H9 (cell line): ENCODE results near the gene B4GALNT2. TPM values are rescaled to one million over a fixed set of nuclear protein-coding genes. Genes with fewer than 3 reads are reported as not detected.

ENCODE experiments used
- DNase-seq: peaks from one replicate; pipeline ENCODE4 v3.0.0-alpha.2; 2017
- H2AFZ ChIP-seq: one replicate; pipeline ENCODE4 v1.6.1; 2013; ENCODE audit warnings: mild to moderate bottlenecking, low read length, control low read depth, moderate library complexity
- H2AK5ac ChIP-seq: 2 replicates; pipeline ENCODE4 v1.6.1; 2013; ENCODE audit warnings: low read length, control low read depth, mixed read lengths; ENCODE audit not compliant: insufficient read length
- H2BK120ac ChIP-seq: one replicate; pipeline ENCODE4 v1.6.1; 2013; ENCODE audit warnings: low read depth, mild to moderate bottlenecking, low read length, control low read depth, inconsistent platforms; ENCODE audit not compliant: poor library complexity, severe bottlenecking
- H2BK12ac ChIP-seq: 2 replicates; pipeline ENCODE4 v1.6.1; 2013; ENCODE audit warnings: low read length, control low read depth, mixed read lengths, low read depth; ENCODE audit not compliant: insufficient read length
- H2BK15ac ChIP-seq: 2 replicates; pipeline ENCODE4 v1.6.1; 2013; ENCODE audit warnings: low read depth, low read length, control low read depth
- H2BK20ac ChIP-seq: one replicate; pipeline ENCODE4 v1.6.1; 2013; ENCODE audit warnings: low read depth, mild to moderate bottlenecking, low read length, control low read depth, inconsistent platforms; ENCODE audit not compliant: poor library complexity, severe bottlenecking
- H2BK5ac ChIP-seq: 2 replicates; pipeline ENCODE4 v1.6.1; 2013; ENCODE audit warnings: low read length, control low read depth, mixed read lengths; ENCODE audit not compliant: insufficient read length
- H3K14ac ChIP-seq: 2 replicates; pipeline ENCODE4 v1.6.1; 2013; ENCODE audit warnings: low read length, control low read depth; ENCODE audit not compliant: insufficient read depth
- H3K18ac ChIP-seq: 2 replicates; pipeline ENCODE4 v1.6.1; 2013; ENCODE audit warnings: low read depth, mild to moderate bottlenecking, mixed read lengths, low read length, control low read depth; ENCODE audit not compliant: insufficient read length
- H3K23ac ChIP-seq: 2 replicates; pipeline ENCODE4 v1.6.1; 2013; ENCODE audit warnings: low read length, control low read depth, mixed read lengths, low read depth; ENCODE audit not compliant: insufficient read length
- H3K23me2 ChIP-seq: 2 replicates; pipeline ENCODE4 v1.6.1; 2013; ENCODE audit warnings: low read depth, mild to moderate bottlenecking, mixed read lengths, low read length, control low read depth; ENCODE audit not compliant: insufficient read length, poor library complexity, severe bottlenecking
- H3K27ac ChIP-seq: 2 replicates; pipeline ENCODE4 v1.5.1; 2013; ENCODE audit warnings: low read length, control low read depth, mixed read lengths, low read depth; ENCODE audit not compliant: insufficient read length
- H3K27me3 ChIP-seq: 2 replicates; pipeline ENCODE4 v1.6.1; 2013; ENCODE audit warnings: low read length, control low read depth, inconsistent platforms; ENCODE audit not compliant: insufficient read depth
- H3K4ac ChIP-seq: 2 replicates; pipeline ENCODE4 v1.6.1; 2013; ENCODE audit warnings: low read depth, mild to moderate bottlenecking, control low read depth, inconsistent platforms, low read length, moderate library complexity
- H3K4me1 ChIP-seq: 2 replicates; pipeline ENCODE4 v1.6.1; 2013; ENCODE audit warnings: low read length, control low read depth, inconsistent platforms; ENCODE audit not compliant: insufficient read depth
- H3K4me2 ChIP-seq: 2 replicates; pipeline ENCODE4 v1.6.1; 2013; ENCODE audit warnings: low read length, control low read depth, mixed read lengths; ENCODE audit not compliant: insufficient read length, insufficient read depth
- H3K56ac ChIP-seq: 2 replicates; pipeline ENCODE4 v1.6.1; 2013; ENCODE audit warnings: low read depth, mild to moderate bottlenecking, mixed read lengths, low read length, control low read depth; ENCODE audit not compliant: insufficient read length
- H3K79me1 ChIP-seq: 2 replicates; pipeline ENCODE4 v1.6.1; 2013; ENCODE audit warnings: low read depth, mild to moderate bottlenecking, moderate library complexity, low read length, control low read depth, inconsistent platforms; ENCODE audit not compliant: insufficient read depth, poor library complexity, severe bottlenecking
- H3K79me2 ChIP-seq: 2 replicates; pipeline ENCODE4 v1.6.1; 2013; ENCODE audit warnings: low read length, control low read depth, inconsistent platforms; ENCODE audit not compliant: insufficient read depth
- H3K9ac ChIP-seq: 2 replicates; pipeline ENCODE4 v1.6.1; 2013; ENCODE audit warnings: low read length, control low read depth, mixed read lengths; ENCODE audit not compliant: insufficient read length; ENCODE audit errors: extremely low read depth
- H3K9me3 ChIP-seq: one replicate; pipeline ENCODE4 v1.6.1; 2013; ENCODE audit warnings: low read depth, low read length, inconsistent platforms; ENCODE audit not compliant: control insufficient read depth
- H3T11ph ChIP-seq: one replicate; pipeline ENCODE4 v1.6.1; 2013; ENCODE audit warnings: mild to moderate bottlenecking, low read length, control low read depth, inconsistent platforms
- H4K20me1 ChIP-seq: one replicate; pipeline ENCODE4 v1.6.1; 2013; ENCODE audit not compliant: control insufficient read depth, insufficient read length, insufficient read depth
- H4K5ac ChIP-seq: 2 replicates; pipeline ENCODE4 v1.6.1; 2013; ENCODE audit warnings: low read depth, mild to moderate bottlenecking, mixed read lengths, low read length, control low read depth; ENCODE audit not compliant: insufficient read length
- H4K8ac ChIP-seq: replicated peaks from 2 replicates; pipeline ENCODE4 v1.6.1; 2013; ENCODE audit warnings: low read length, control low read depth, mixed read lengths, low read depth; ENCODE audit not compliant: insufficient read length
- H4K91ac ChIP-seq: 2 replicates; pipeline ENCODE4 v1.6.1; 2013; ENCODE audit warnings: low read depth, mild to moderate bottlenecking, moderate library complexity, mixed read lengths, low read length, control low read depth; ENCODE audit not compliant: insufficient read length
- H3K27ac Mint-ChIP-seq, 3 experiments: 2 replicates in 2 of 3; 3 replicates in 1 of 3; pipeline ENCODE4 v1.8.0; 2020 to 2021; ENCODE audit warnings: mixed read lengths in 3 of 3, mild to moderate bottlenecking in 1 of 3, moderate library complexity in 1 of 3
- H3K27me3 Mint-ChIP-seq: 2 replicates; pipeline ENCODE4 v1.8.0; 2021; ENCODE audit warnings: low read depth, mild to moderate bottlenecking, moderate library complexity, mixed read lengths
- H3K36me3 Mint-ChIP-seq, 3 experiments: 2 replicates in 2 of 3; 3 replicates in 1 of 3; pipeline ENCODE4 v1.8.0; 2020 to 2021; ENCODE audit warnings: low read depth in 3 of 3, mixed read lengths in 3 of 3; ENCODE audit not compliant: insufficient read depth in 1 of 3
- H3K4me1 Mint-ChIP-seq, 2 experiments: 2 replicates each; pipeline ENCODE4 v1.8.0; 2020; ENCODE audit warnings: mixed read lengths in 2 of 2
- H3K4me3 Mint-ChIP-seq, 2 experiments: 2 replicates in 1 of 2; 3 replicates in 1 of 2; pipeline ENCODE4 v1.8.0; 2020 to 2021; ENCODE audit warnings: mild to moderate bottlenecking in 2 of 2, mixed read lengths in 2 of 2, moderate library complexity in 1 of 2
- H3K9me3 Mint-ChIP-seq, 2 experiments: 2 replicates in 1 of 2; 3 replicates in 1 of 2; pipeline ENCODE4 v1.8.0; 2020; ENCODE audit warnings: mild to moderate bottlenecking in 2 of 2, mixed read lengths in 2 of 2, moderate library complexity in 1 of 2
- WGBS: extraction: QIAGEN DNeasy Blood & Tissue Kit; methylation state at CpG from one replicate; pipeline ENCODE4 v1.1.7; 2013; ENCODE audit warnings: missing lambda C conversion rate, low lambda C conversion rate, mixed read lengths; ENCODE audit not compliant: insufficient read length; ENCODE audit errors: extremely low coverage; 5-methylcytosine and 5-hydroxymethylcytosine counted together
- total RNA-seq: library from RNA; stranded (reverse); gene quantifications from 2 replicates; pipeline ENCODE4 v1.2.1, GENCODE V29; 2021
- TF ChIP-seq, protein P1 (sequence below): fragments of 200-600 bp; sonication (generic); conservative IDR thresholded peaks from 3 replicates; pipeline ENCODE4 v1.8.0; 2021; ENCODE audit warnings: antibody characterized with exemption, mild to moderate bottlenecking

The B4GALNT2 gene
- total RNA-seq, 1 experiment from 2014 or later: not detected

DNA sequence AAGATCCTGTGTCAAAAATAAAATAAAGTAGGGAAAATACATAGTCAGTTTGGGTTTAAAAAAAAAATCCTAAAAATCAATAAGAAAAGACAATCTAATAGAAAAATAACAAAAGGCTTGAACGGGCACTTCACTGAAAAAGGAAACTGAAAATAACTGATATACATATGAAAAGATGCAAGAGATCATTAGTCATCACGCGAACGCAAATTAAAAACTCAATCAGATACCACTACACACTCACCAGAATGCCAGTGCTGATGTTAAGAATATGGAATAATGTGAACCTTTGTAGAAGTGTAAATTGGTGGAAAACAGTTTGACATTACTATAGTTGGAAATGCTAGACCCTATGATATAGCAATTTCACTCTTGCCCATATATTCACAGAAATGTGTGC lies 63.2 kb downstream of the B4GALNT2 start:
- H3K23me2 ChIP-seq: peaks cover 6% of the 10 kb centered on the region
- no peak overlapping the region for H3K4me2 ChIP-seq
- no peak overlapping the region for H2BK12ac ChIP-seq
- peaks cover 8 to 13% of the 10 kb centered on the region in 2 experiments for H3K4me1 Mint-ChIP-seq
- no peak overlapping the region for H3K27ac ChIP-seq
- H4K5ac ChIP-seq: no peak overlapping the region
- no peaks in the 10 kb centered on the region; the same call in 1 of the 2 replicates for H3K4me1 ChIP-seq
- no CpG with 5 or more reads among the region's 4 CpGs for WGBS
- no peak overlapping the region for H3K4ac ChIP-seq
- TF ChIP-seq, protein P1, sequence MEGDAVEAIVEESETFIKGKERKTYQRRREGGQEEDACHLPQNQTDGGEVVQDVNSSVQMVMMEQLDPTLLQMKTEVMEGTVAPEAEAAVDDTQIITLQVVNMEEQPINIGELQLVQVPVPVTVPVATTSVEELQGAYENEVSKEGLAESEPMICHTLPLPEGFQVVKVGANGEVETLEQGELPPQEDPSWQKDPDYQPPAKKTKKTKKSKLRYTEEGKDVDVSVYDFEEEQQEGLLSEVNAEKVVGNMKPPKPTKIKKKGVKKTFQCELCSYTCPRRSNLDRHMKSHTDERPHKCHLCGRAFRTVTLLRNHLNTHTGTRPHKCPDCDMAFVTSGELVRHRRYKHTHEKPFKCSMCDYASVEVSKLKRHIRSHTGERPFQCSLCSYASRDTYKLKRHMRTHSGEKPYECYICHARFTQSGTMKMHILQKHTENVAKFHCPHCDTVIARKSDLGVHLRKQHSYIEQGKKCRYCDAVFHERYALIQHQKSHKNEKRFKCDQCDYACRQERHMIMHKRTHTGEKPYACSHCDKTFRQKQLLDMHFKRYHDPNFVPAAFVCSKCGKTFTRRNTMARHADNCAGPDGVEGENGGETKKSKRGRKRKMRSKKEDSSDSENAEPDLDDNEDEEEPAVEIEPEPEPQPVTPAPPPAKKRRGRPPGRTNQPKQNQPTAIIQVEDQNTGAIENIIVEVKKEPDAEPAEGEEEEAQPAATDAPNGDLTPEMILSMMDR: no peak
- H4K8ac ChIP-seq: no peak overlapping the region
- H3K79me2 ChIP-seq: no peaks in the 10 kb centered on the region
- H2BK15ac ChIP-seq: no peak overlapping the region
- H3K36me3 Mint-ChIP-seq: no peaks in the 10 kb centered on the region
- H2AK5ac ChIP-seq: no peak overlapping the region
- no peak overlapping the region for H3K27ac Mint-ChIP-seq
- H3K18ac ChIP-seq: no peak overlapping the region
- H3K14ac ChIP-seq: no peak overlapping the region
- H2BK120ac ChIP-seq: no peak overlapping the region
- no peaks in the 10 kb centered on the region for H4K20me1 ChIP-seq
- peaks cover 5% of the 10 kb centered on the region for H3K27me3 Mint-ChIP-seq
- no peak overlapping the region for H4K91ac ChIP-seq
- H3K9me3 ChIP-seq: no peaks in the 10 kb centered on the region
- no peak overlapping the region for H3K23ac ChIP-seq
- DNase-seq: no peak
- H3K9me3 Mint-ChIP-seq: no peaks in the 10 kb centered on the region
- H2BK5ac ChIP-seq: no peak overlapping the region
- no peaks in the 10 kb centered on the region for H3K79me1 ChIP-seq
- H2BK20ac ChIP-seq: no peak overlapping the region
- H2AFZ ChIP-seq: no peak overlapping the region
- H3K4me3 Mint-ChIP-seq: no peak overlapping the region
- no peaks in the 10 kb centered on the region for H3K27me3 ChIP-seq
- no peak overlapping the region for H3T11ph ChIP-seq
- H3K9ac ChIP-seq: no peak overlapping the region
- H3K56ac ChIP-seq: no peak overlapping the region
